ENCODE measurements around the gene SCGN.

Gene SCGN

DNA sequence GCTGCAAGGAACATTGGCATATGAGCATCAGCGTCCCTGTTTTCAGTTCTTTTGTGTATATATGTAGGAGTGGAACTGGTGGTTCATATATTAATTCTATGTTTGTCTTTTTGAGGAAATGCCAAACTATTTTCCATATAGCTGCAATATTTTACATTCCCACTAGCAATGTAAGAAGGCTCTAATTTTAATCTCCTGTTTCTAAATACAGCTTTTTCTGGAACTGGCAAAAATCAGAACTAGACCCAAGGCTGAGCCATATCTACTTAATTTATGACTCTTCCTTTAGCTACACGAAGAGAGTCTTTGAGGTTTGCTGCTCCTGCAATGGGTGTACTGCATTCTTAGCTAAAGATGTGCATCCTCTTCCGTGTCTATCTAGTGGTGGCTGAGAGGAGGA is 52.0 kb downstream of the SCGN start:
- H3K36me3 Mint-ChIP-seq (ENCODE audit: low read depth): no peaks in the 10 kb centered on the region
- H3K9me3 Mint-ChIP-seq: no peaks in the 10 kb centered on the region
- H3K4me3 Mint-ChIP-seq: no peak overlapping the region
- intact Hi-C loops (cut with micrococcal nuclease): no loop called here
- peaks cover 1% of the 10 kb centered on the region for H3K27me3 Mint-ChIP-seq
- H3K27ac Mint-ChIP-seq: no peak overlapping the region
- H3K4me1 Mint-ChIP-seq (ENCODE audit: low read depth): no peaks in the 10 kb centered on the region

DNA sequence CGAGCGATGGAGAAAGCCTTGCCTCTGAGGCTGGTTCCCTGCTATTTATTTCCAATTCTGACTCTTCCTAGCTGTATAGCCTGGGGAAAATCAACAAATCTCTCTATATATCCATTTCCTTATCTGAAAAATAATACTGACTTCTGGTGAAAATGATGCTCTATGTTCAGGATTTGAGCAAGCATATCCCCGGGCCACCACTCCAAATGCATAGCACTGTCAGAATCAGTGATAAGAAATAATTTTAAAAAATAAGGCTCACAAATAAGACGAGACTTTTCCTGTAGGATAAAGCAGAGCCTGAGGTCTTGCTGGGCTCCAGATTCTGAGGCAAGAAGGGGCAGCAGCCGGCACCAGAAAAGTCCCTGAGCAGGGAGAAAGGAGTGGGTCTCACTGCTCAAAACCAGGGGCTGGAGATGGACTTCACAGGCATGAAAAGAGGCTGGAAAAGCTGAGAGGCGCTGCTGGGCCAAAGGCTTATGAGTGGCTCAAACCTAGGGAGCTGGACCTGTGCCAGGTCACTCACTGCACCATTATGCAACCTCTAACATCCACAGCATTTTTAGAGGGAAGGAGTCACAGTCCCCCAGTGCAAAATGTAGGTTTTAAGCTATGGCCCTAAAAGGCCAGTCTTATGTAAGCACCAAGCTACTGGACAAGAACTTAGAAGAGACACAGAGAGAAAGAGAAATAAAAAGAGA is 54.4 kb downstream of the SCGN start:
- no peak overlapping the region for H3K27ac Mint-ChIP-seq
- intact Hi-C loops (cut with micrococcal nuclease): no loop called here

DNA sequence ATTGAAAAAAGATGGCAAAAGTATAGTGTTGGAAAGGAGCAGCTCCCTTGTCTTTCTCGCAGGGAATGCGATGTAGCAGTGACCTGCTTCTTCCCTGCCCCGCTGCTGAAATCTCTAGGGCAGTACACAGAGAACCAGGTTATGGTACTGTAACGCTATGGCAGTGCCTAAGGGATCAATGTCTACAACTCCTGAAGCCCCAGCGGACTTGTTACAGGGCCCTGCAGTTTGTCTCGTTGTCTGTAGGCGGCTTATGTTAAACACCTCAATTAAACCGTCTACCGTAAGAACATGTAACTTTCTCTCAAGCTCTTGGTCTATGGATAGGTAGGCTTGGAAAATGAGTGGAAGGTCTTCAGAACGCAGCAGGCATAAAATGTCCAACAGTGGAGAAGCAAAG is 57.7 kb downstream of the SCGN start:
- H3K9me3 Mint-ChIP-seq: no peaks in the 10 kb centered on the region
- peaks cover 1% of the 10 kb centered on the region for H3K27me3 Mint-ChIP-seq
- no peak overlapping the region for H3K27ac Mint-ChIP-seq
- no peak overlapping the region for H3K4me3 Mint-ChIP-seq
- intact Hi-C loops (cut with micrococcal nuclease): no loop called here
- no peaks in the 10 kb centered on the region for H3K36me3 Mint-ChIP-seq (ENCODE audit: low read depth)
- H3K4me1 Mint-ChIP-seq (ENCODE audit: low read depth): peaks cover 3% of the 10 kb centered on the region

More for the DNA sequence above, 54.4 kb downstream of the SCGN start:
- Mint-ChIP-seq H3K36me3 (ENCODE audit: low read depth) (no peaks in the 10 kb centered on the region), H3K4me1 (ENCODE audit: low read depth) (no peaks in the 10 kb centered on the region), H3K4me3 (no peak overlapping the region), H3K9me3 (no peaks in the 10 kb centered on the region), H3K27me3 (peaks cover 1% of the 10 kb centered on the region)

- Mint-ChIP-seq H3K27me3 (peaks cover 1% of the 10 kb centered on the region), H3K4me1 (ENCODE audit: low read depth) (peaks cover 8% of the 10 kb centered on the region), H3K27ac (no peak overlapping the region), H3K9me3 (no peaks in the 10 kb centered on the region), H3K36me3 (ENCODE audit: low read depth) (no peaks in the 10 kb centered on the region), H3K4me3 (no peak overlapping the region)
- intact Hi-C loops (cut with micrococcal nuclease): no loop called here
Measured at GRCh38 chr6:25710287-25710686, 58.3 kb downstream of the SCGN start.

- Mint-ChIP-seq H3K4me3 (no peak overlapping the region), H3K27ac (no peak overlapping the region), H3K9me3 (no peaks in the 10 kb centered on the region), H3K36me3 (ENCODE audit: low read depth) (no peaks in the 10 kb centered on the region), H3K4me1 (ENCODE audit: low read depth) (peaks cover 10% of the 10 kb centered on the region), H3K27me3 (no peaks in the 10 kb centered on the region)
- intact Hi-C loops (cut with micrococcal nuclease): no loop called here
Measured at GRCh38 chr6:25713824-25714223, 61.8 kb downstream of the SCGN start.

DNA sequence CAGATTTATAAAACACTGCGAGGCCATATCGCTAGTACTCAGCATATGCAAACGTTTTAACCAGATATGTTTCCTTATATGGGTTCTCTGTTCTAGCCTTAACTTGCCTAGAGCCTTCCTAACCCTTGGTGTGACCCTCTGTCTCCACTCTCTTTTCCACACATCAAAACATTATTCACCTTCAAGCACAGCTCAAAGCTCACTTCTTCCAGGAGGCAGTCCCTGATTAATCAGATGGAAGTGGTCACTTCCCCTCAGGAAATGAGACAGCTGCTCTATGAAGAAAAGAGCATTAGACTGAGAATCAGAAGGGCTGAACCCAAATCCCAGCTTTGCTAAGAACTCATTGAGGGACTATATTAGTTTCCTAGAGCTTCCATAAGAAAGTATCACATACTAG is 62.8 kb downstream of the SCGN start:
- intact Hi-C loops (cut with micrococcal nuclease): no loop called here
- Mint-ChIP-seq H3K9me3 (no peaks in the 10 kb centered on the region), H3K36me3 (ENCODE audit: low read depth) (no peaks in the 10 kb centered on the region), H3K4me3 (no peak overlapping the region), H3K27me3 (no peaks in the 10 kb centered on the region), H3K27ac (no peak overlapping the region), H3K4me1 (ENCODE audit: low read depth) (peaks cover 10% of the 10 kb centered on the region)

- no peaks in the 10 kb centered on the region for H3K9me3 Mint-ChIP-seq
- H3K36me3 Mint-ChIP-seq (ENCODE audit: low read depth): no peaks in the 10 kb centered on the region
- intact Hi-C loops (cut with micrococcal nuclease): no loop called here
Measured at GRCh38 chr6:25715794-25716193, 63.8 kb downstream of the SCGN start.

GRCh38 chr6:25717866-25718740 is 66.1 kb downstream of the SCGN start:
- Mint-ChIP-seq H3K27me3 (peaks cover 2% of the 10 kb centered on the region), H3K4me3 (no peak overlapping the region), H3K36me3 (ENCODE audit: low read depth) (no peaks in the 10 kb centered on the region), H3K4me1 (ENCODE audit: low read depth) (peaks cover 16% of the 10 kb centered on the region), H3K27ac (no peak overlapping the region), H3K9me3 (no peaks in the 10 kb centered on the region)
- intact Hi-C loops (cut with micrococcal nuclease): no loop called here

More at GRCh38 chr6:25715794-25716193, 63.8 kb downstream of the SCGN start:
- Mint-ChIP-seq H3K27me3 (no peaks in the 10 kb centered on the region), H3K4me3 (no peak overlapping the region), H3K4me1 (ENCODE audit: low read depth) (peaks cover 16% of the 10 kb centered on the region), H3K27ac (no peak overlapping the region)

DNA sequence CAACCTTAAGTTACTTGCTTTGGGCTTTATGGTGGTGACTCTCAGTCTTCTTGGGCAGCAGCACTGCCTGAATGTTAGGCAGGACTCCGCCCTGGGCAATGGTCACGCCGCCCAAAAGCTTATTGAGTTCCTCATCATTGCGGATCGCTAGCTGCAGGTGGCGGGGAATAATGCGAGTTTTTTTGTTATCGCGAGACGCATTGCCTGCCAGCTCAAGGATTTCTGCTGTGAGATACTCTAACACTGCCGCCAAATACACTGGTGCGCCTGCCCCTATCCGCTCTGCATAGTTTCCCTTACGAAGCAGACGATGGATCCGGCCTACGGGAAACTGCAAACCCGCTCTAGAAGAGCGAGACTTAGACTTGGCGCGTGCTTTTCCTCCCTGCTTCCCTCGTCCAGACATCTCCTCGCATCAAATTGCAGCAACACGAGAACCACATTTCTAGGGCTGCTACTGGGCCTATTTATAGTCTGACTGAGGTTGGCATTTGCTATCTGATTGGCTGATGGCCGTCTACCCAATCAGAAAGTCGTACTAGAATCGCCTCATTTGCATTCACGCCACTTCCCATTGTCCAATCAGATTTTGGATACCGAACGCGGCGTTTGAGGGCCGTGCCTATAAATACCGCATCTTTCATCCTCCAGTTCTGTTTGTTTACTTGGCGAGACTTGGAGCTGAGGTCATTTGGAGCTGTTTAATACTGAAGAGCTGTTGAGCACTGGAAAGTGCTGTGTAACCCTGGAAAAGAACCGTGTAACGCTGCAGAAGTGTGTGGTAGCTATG is 74.3 kb downstream of the SCGN start:
- H3K36me3 Mint-ChIP-seq (ENCODE audit: low read depth): no peaks in the 10 kb centered on the region
- intact Hi-C loops (cut with micrococcal nuclease): no loop called here
- peaks cover 6% of the 10 kb centered on the region for H3K27me3 Mint-ChIP-seq
- no peaks in the 10 kb centered on the region for H3K9me3 Mint-ChIP-seq
- H3K27ac Mint-ChIP-seq: no peak overlapping the region
- H3K4me3 Mint-ChIP-seq: no peak overlapping the region
- no peaks in the 10 kb centered on the region for H3K4me1 Mint-ChIP-seq (ENCODE audit: low read depth)

- Mint-ChIP-seq H3K36me3 (ENCODE audit: low read depth) (no peaks in the 10 kb centered on the region), H3K4me3 (no peak overlapping the region), H3K27me3 (peaks cover 10% of the 10 kb centered on the region), H3K27ac (no peak overlapping the region), H3K9me3 (peaks cover 2% of the 10 kb centered on the region), H3K4me1 (ENCODE audit: low read depth) (no peaks in the 10 kb centered on the region)
- intact Hi-C loops (cut with micrococcal nuclease): no loop called here
Measured at GRCh38 chr6:25727028-25727427, 75.0 kb downstream of the SCGN start.

DNA sequence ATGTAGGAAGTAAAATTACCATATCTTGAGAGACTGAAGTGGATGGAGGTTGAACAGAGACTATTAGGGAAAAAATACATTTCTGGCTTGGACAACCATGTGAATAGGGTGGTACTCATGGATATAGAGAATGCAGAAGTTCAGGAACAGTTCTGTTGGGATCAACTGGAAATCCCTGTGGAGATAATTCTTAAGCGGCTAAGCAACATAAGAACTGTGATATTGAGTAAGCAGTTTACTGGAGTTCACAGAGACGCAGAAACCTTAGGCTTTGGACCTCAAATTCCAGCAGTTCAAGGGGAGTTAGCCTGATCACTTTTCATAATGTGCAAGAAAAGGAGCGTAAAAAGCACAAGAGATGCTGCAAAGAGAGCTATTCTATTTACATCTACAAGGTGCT is 78.9 kb downstream of the SCGN start:
- H3K9me3 Mint-ChIP-seq: peaks cover 6% of the 10 kb centered on the region
- no peaks in the 10 kb centered on the region for H3K36me3 Mint-ChIP-seq (ENCODE audit: low read depth)
- no peak overlapping the region for H3K27ac Mint-ChIP-seq
- H3K4me3 Mint-ChIP-seq: no peak overlapping the region
- H3K27me3 Mint-ChIP-seq: peaks cover 27% of the 10 kb centered on the region
- H3K4me1 Mint-ChIP-seq (ENCODE audit: low read depth): no peaks in the 10 kb centered on the region
- intact Hi-C loops (cut with micrococcal nuclease): no loop called here

DNA sequence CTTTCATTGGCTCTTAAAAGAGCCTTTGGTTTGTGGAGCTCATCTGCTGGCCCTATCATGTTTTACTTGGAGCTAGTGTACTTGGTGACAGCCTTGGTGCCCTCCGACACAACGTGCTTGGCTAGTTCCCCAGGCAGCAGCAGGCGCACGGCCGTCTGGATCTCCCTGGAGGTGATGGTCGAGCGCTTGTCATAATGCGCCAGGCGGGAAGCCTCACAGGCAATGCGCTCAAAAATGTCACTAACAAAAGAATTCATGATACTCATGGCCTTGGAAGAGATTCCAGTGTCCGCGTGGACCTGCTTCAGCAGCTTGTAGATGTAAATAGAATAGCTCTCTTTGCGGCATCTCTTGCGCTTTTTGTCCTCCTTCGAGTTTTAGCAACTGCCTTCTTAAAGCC is 79.7 kb downstream of the SCGN start:
- peaks cover 6% of the 10 kb centered on the region for H3K9me3 Mint-ChIP-seq
- no peak overlapping the region for H3K27ac Mint-ChIP-seq
- no peak overlapping the region for H3K4me3 Mint-ChIP-seq
- intact Hi-C loops (cut with micrococcal nuclease): no loop called here
- H3K4me1 Mint-ChIP-seq (ENCODE audit: low read depth): no peaks in the 10 kb centered on the region
- peaks cover 26% of the 10 kb centered on the region for H3K27me3 Mint-ChIP-seq
- H3K36me3 Mint-ChIP-seq (ENCODE audit: low read depth): no peaks in the 10 kb centered on the region

DNA sequence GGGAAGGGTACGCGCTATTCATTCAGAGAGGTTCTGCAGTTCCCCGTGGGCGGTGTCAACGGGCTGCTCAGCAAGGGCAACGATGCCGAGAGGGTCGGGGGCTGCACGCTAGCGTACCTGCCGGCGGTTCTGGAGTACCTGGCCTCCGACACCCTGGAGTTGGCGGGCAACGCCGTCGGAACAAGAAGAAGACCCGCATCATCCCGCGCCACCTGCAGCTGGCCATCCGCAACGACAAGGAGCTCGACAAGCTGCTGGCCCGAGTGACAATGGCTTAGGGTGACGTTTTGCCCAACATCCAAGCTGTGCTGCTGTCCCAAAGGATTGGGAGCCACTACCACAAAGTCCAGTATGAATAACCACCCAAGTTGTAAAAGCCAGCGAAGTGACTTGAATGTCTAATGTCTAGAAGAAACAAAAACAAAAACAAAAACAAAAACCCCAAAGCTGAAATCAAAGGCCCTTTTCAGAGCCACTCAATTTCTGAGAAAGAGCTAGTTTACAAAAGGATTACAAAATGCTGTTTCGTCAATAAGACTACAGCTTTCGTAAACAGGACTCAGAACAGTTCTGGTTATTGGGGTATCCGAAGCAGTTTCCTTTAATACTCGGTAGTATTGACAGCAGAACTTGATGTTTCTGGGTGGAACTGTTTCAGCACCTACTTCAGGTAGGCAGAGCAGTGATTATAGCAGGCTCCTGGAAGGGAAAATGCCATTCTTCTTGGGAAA is 80.6 kb downstream of the SCGN start:
- Mint-ChIP-seq H3K27ac (no peak overlapping the region), H3K36me3 (ENCODE audit: low read depth) (no peaks in the 10 kb centered on the region), H3K27me3 (peaks cover 26% of the 10 kb centered on the region), H3K9me3 (peaks cover 6% of the 10 kb centered on the region), H3K4me3 (no peak overlapping the region), H3K4me1 (ENCODE audit: low read depth) (no peaks in the 10 kb centered on the region)
- intact Hi-C loops (cut with micrococcal nuclease): no loop called here

Measured in dendritic cell treated with granulocyte-macrophage colony-stimulating factor and Interleukin-4, amounts not matched to agents 40 ng/mL and 50 ng/mL, for 4 days (primary cell).